HepG2 (cell line): Measurements from ENCODE around the gene TLN1. TPM values are rescaled to one million over a fixed set of nuclear protein-coding genes. Genes with fewer than 3 reads are reported as not detected.

Experiments used
- CHD4 ChIP-seq: fragments of 200-600 bp; sonication (generic); IDR thresholded peaks from 2 replicates; pipeline ENCODE4 v1.7.0; 2017; ENCODE audit warnings: mild to moderate bottlenecking, low read length, borderline replicate concordance
- HES4 ChIP-seq: sonication (generic); formaldehyde crosslinking; IDR thresholded peaks from 2 replicates; pipeline ENCODE4 v1.9.0; 2021; ENCODE audit warnings: mild to moderate bottlenecking, missing genetic modification reagents, borderline replicate concordance
- PHF20 ChIP-seq: sonication (generic); formaldehyde crosslinking; IDR thresholded peaks from 2 replicates; pipeline ENCODE4 v1.5.0; 2020; ENCODE audit warnings: mild to moderate bottlenecking, missing genetic modification reagents
- REL ChIP-seq: sonication (generic); formaldehyde crosslinking; conservative IDR thresholded peaks from 2 replicates; pipeline ENCODE4 v1.8.0; 2022; ENCODE audit warnings: mild to moderate bottlenecking, missing genetic modification reagents, moderate library complexity
- RFX1 ChIP-seq: fragments of 450-650 bp; IDR thresholded peaks from 2 replicates; pipeline ENCODE4 v1.6.1; 2017
- SNAPC2 ChIP-seq: sonication (generic); formaldehyde crosslinking; IDR thresholded peaks from 2 replicates; pipeline ENCODE4 v1.8.1; 2022; ENCODE audit warnings: mild to moderate bottlenecking, missing genetic modification reagents
- ZFP36 ChIP-seq: fragments of 150-350 bp; IDR thresholded peaks from 2 replicates; pipeline ENCODE4 v1.6.1; 2018; ENCODE audit warnings: borderline replicate concordance, low read length, low read depth; ENCODE audit not compliant: partially characterized antibody
- ZFX ChIP-seq: sonication (generic); formaldehyde crosslinking; IDR thresholded peaks from 2 replicates; pipeline ENCODE4 v1.4.0; 2020; ENCODE audit warnings: mild to moderate bottlenecking, low read depth, missing genetic modification reagents, moderate library complexity
- ZNF331 ChIP-seq: sonication (generic); formaldehyde crosslinking; IDR thresholded peaks from 2 replicates; pipeline ENCODE4 v1.4.0; 2020; ENCODE audit warnings: missing genetic modification reagents
- ZNF430 ChIP-seq: sonication (generic); formaldehyde crosslinking; IDR thresholded peaks from 2 replicates; pipeline ENCODE4 v1.9.0; 2021; ENCODE audit warnings: mild to moderate bottlenecking, missing genetic modification reagents
- ZSCAN9 ChIP-seq: IDR thresholded peaks from 2 replicates; pipeline ENCODE4 v1.6.1; 2016; ENCODE audit warnings: borderline replicate concordance
- polyA plus RNA-seq, 8 experiments: library from polyadenylated mRNA; depleted of rRNA in 3 of 8; stranded (reverse) in 7 of 8; unstranded in 1 of 8; fragments of >200 nt; fragmentation: Illumina TruSeq in 4 of 8; extraction: Trizol in 4 of 8; gene quantifications; 2 replicates each; pipeline versions ENCODE4 v1.2.1 to v1.2.3, GENCODE V29; 2011 to 2016; ENCODE audit warnings: low read depth in 4 of 8, missing spikeins in 1 of 8, mixed read lengths in 1 of 8; ENCODE audit not compliant: insufficient read depth in 1 of 8
- total RNA-seq, 5 experiments: library from RNA; depleted of rRNA; stranded (reverse); fragments of >200 nt; fragmentation: Illumina TruSeq; extraction: Trizol; gene quantifications; 2 replicates each; pipeline ENCODE4 v1.2.3, GENCODE V29; 2016; ENCODE audit warnings: low read depth in 1 of 5
- TF ChIP-seq, protein P1 (sequence below): sonication (generic); formaldehyde crosslinking; IDR thresholded peaks from 2 replicates; pipeline ENCODE4 v1.5.0; 2020; ENCODE audit warnings: mild to moderate bottlenecking, missing genetic modification reagents
- TF ChIP-seq, protein P2 (sequence below): sonication (generic); formaldehyde crosslinking; IDR thresholded peaks from 2 replicates; pipeline ENCODE4 v1.5.0; 2020; ENCODE audit warnings: mild to moderate bottlenecking, missing genetic modification reagents, borderline replicate concordance
- TF ChIP-seq, protein P3 (sequence below): sonication (generic); formaldehyde crosslinking; IDR thresholded peaks from 2 replicates; pipeline ENCODE4 v1.5.0; 2020; ENCODE audit warnings: mild to moderate bottlenecking, low read depth, missing genetic modification reagents, borderline replicate concordance
- TF ChIP-seq, protein P4 (sequence below): sonication (generic); formaldehyde crosslinking; IDR thresholded peaks from 2 replicates; pipeline ENCODE4 v1.4.0; 2020; ENCODE audit warnings: missing genetic modification reagents
- TF ChIP-seq, protein P5 (sequence below), 2 experiments: sonication (generic) in 1 of 2; formaldehyde crosslinking in 1 of 2; IDR thresholded peaks; 2 replicates each; pipeline versions ENCODE4 v1.4.0 to v1.6.1; 2018 to 2020; ENCODE audit warnings: missing genetic modification reagents in 2 of 2, borderline replicate concordance in 1 of 2, low read depth in 1 of 2, mild to moderate bottlenecking in 1 of 2, missing biosample characterization in 1 of 2

The TLN1 gene
- total and polyA plus RNA-seq, 2 of the 13 experiments (the other 11 are each of a cell fraction or from before 2014, with no cell fraction given) = 35.2 to 51.8 TPM

DNA sequence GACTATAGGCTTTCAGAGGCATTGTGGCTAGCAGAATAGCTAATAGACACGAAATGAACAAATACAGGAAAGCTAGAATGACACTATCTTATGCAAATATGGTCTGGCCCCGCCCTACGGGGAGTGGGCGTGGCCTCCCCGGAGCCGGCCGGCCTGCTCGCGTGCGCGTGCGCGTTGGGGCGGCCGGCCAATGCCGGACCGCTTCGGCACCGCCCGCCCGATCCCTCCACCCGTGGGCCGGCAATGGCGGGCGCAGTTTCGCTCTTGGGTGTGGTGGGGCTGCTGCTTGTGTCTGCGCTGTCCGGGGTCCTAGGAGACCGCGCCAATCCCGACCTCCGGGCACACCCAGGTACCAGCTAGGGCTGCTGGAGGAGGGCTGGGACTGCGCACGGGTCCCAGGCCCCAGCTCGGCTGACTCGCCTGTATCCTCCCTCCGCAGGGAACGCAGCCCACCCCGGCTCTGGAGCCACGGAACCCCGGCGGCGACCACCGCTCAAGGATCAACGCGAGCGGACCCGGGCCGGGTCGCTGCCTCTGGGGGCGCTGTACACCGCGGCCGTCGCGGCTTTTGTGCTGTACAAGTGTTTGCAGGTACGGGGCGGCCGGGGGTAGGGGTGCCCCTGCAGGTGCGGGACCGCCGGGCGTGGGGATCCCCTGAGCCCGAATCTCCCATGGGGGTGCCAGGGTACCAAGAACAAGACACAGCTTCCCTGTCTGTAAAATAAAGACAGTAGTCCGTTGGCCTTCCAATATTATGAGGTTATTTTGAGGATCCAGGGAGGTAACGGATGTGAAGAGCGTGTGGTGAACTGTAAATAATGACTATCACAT is 73.6 kb downstream of the TLN1 start, which contains the start of gene CCDC107 (continued):
- TF ChIP-seq ZFP36 (no peak), SNAPC2 (CRISPR knock-in tag) (no peak; the same call in 1 of the 2 replicates), REL (CRISPR knock-in tag) (no peak; the same call in none of the 2 replicates), ZNF331 (CRISPR knock-in tag) (peak; percentile 11; the same call in 1 of the 2 replicates), ZFX (CRISPR knock-in tag) (peak; percentile 73; the same call in 1 of the 2 replicates), HES4 (peak; percentile 90), RFX1 (no peak; the same call in 1 of the 2 replicates), CHD4 (no peak), ZSCAN9 (CRISPR knock-in tag) (0 out of 2 replicates have a peak, but pooled peaks have one; percentile 15), ZNF430 (CRISPR knock-in tag) (0 out of 2 replicates have a peak, but pooled peaks have one; percentile 39), PHF20 (CRISPR knock-in tag) (no peak; the same call in 1 of the 2 replicates)
- TF ChIP-seq, protein P1, sequence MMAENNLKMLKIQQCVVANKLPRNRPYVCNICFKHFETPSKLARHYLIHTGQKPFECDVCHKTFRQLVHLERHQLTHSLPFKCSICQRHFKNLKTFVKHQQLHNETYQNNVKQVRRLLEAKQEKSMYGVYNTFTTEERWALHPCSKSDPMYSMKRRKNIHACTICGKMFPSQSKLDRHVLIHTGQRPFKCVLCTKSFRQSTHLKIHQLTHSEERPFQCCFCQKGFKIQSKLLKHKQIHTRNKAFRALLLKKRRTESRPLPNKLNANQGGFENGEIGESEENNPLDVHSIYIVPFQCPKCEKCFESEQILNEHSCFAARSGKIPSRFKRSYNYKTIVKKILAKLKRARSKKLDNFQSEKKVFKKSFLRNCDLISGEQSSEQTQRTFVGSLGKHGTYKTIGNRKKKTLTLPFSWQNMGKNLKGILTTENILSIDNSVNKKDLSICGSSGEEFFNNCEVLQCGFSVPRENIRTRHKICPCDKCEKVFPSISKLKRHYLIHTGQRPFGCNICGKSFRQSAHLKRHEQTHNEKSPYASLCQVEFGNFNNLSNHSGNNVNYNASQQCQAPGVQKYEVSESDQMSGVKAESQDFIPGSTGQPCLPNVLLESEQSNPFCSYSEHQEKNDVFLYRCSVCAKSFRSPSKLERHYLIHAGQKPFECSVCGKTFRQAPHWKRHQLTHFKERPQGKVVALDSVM (CRISPR knock-in tag) = 0 out of 2 replicates have a peak, but pooled peaks have one; percentile 44
- TF ChIP-seq, protein P2, sequence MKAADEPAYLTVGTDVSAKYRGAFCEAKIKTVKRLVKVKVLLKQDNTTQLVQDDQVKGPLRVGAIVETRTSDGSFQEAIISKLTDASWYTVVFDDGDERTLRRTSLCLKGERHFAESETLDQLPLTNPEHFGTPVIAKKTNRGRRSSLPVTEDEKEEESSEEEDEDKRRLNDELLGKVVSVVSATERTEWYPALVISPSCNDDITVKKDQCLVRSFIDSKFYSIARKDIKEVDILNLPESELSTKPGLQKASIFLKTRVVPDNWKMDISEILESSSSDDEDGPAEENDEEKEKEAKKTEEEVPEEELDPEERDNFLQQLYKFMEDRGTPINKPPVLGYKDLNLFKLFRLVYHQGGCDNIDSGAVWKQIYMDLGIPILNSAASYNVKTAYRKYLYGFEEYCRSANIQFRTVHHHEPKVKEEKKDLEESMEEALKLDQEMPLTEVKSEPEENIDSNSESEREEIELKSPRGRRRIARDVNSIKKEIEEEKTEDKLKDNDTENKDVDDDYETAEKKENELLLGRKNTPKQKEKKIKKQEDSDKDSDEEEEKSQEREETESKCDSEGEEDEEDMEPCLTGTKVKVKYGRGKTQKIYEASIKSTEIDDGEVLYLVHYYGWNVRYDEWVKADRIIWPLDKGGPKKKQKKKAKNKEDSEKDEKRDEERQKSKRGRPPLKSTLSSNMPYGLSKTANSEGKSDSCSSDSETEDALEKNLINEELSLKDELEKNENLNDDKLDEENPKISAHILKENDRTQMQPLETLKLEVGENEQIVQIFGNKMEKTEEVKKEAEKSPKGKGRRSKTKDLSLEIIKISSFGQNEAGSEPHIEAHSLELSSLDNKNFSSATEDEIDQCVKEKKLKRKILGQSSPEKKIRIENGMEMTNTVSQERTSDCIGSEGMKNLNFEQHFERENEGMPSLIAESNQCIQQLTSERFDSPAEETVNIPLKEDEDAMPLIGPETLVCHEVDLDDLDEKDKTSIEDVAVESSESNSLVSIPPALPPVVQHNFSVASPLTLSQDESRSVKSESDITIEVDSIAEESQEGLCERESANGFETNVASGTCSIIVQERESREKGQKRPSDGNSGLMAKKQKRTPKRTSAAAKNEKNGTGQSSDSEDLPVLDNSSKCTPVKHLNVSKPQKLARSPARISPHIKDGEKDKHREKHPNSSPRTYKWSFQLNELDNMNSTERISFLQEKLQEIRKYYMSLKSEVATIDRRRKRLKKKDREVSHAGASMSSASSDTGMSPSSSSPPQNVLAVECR (CRISPR knock-in tag) = peak; percentile 75
- TF ChIP-seq, protein P3, sequence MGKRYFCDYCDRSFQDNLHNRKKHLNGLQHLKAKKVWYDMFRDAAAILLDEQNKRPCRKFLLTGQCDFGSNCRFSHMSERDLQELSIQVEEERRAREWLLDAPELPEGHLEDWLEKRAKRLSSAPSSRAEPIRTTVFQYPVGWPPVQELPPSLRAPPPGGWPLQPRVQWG (CRISPR knock-in tag) = no peak
- TF ChIP-seq, protein P4, sequence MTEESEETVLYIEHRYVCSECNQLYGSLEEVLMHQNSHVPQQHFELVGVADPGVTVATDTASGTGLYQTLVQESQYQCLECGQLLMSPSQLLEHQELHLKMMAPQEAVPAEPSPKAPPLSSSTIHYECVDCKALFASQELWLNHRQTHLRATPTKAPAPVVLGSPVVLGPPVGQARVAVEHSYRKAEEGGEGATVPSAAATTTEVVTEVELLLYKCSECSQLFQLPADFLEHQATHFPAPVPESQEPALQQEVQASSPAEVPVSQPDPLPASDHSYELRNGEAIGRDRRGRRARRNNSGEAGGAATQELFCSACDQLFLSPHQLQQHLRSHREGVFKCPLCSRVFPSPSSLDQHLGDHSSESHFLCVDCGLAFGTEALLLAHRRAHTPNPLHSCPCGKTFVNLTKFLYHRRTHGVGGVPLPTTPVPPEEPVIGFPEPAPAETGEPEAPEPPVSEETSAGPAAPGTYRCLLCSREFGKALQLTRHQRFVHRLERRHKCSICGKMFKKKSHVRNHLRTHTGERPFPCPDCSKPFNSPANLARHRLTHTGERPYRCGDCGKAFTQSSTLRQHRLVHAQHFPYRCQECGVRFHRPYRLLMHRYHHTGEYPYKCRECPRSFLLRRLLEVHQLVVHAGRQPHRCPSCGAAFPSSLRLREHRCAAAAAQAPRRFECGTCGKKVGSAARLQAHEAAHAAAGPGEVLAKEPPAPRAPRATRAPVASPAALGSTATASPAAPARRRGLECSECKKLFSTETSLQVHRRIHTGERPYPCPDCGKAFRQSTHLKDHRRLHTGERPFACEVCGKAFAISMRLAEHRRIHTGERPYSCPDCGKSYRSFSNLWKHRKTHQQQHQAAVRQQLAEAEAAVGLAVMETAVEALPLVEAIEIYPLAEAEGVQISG (CRISPR knock-in tag) = peak; percentile 86
- TF ChIP-seq, protein P5, sequence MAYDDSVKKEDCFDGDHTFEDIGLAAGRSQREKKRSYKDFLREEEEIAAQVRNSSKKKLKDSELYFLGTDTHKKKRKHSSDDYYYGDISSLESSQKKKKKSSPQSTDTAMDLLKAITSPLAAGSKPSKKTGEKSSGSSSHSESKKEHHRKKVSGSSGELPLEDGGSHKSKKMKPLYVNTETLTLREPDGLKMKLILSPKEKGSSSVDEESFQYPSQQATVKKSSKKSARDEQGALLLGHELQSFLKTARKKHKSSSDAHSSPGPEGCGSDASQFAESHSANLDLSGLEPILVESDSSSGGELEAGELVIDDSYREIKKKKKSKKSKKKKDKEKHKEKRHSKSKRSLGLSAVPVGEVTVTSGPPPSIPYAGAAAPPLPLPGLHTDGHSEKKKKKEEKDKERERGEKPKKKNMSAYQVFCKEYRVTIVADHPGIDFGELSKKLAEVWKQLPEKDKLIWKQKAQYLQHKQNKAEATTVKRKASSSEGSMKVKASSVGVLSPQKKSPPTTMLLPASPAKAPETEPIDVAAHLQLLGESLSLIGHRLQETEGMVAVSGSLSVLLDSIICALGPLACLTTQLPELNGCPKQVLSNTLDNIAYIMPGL (CRISPR knock-in tag; IDR thresholded peaks at IDR 0.05; ENCODE audit: borderline replicate concordance in 1 of 2, low read depth in 1 of 2) = peak; percentile 96 to 98
